GM12878 (cell line): ENCODE results near the gene SPTBN1. TPM values are rescaled to one million over a fixed set of nuclear protein-coding genes. Genes with fewer than 3 reads are reported as not detected.
A peak's percentile ranks its signal among the peaks of the same experiment; 100 is the strongest.

Experiments used
- ATAC-seq: fragments of 200-7000 bp; cut with Tn5 transposase; 3 replicates; pipeline ENCODE4 v1.9.1; 2020; ENCODE audit warnings: mild to moderate bottlenecking, moderate library complexity
- BruUV-seq: library from RNA; stranded (reverse); fragments of 400-500 nt; replicated peaks from 2 replicates; lab custom pipeline; 2021; lab: Mats Ljungman, UMichigan
- CTCF ChIA-PET: fragments of 300-600 bp; sonication (Branson Sonifier 250); formaldehyde crosslinking; extraction: SDS; loops from one replicate; lab custom pipeline; 2021; ENCODE audit warnings: inconsistent platforms; lab: Yijun Ruan, JAX
- POLR2A ChIA-PET: fragments of 350-600 bp; formaldehyde crosslinking; extraction: SDS; loops from one replicate; lab custom pipeline; 2021; ENCODE audit warnings: inconsistent platforms; lab: Charles Lee
- RAD21 ChIA-PET: fragments of 300-600 bp; sonication (Branson Sonifier 250); formaldehyde crosslinking; loops from one replicate; lab custom pipeline; 2023; ENCODE audit warnings: antibody characterized with exemption; ENCODE audit not compliant: unreplicated experiment; lab: Charles Lee
- SMC1A ChIA-PET: fragments of 300-600 bp; sonication (Branson Sonifier 250); formaldehyde crosslinking; loops from one replicate; lab custom pipeline; 2023; ENCODE audit not compliant: unreplicated experiment, uncharacterized antibody; lab: Charles Lee
- DNase-seq: peaks from one replicate; pipeline ENCODE4 v3.0.0-alpha.2; 2011; ENCODE audit warnings: low read depth, low spot score
- FAIRE-seq: peaks from 3 replicates; lab custom pipeline; 2011; peaks lifted over from hg19 to GRCh38; lab: Jason Lieb, UNC
- H2AFZ ChIP-seq: 2 replicates; pipeline ENCODE4 v1.6.0; 2011; ENCODE audit warnings: low read depth, low read length, control low read depth; ENCODE audit not compliant: control insufficient read depth
- H3K27ac ChIP-seq: 2 replicates; pipeline ENCODE4 v1.5.1; 2011; ENCODE audit warnings: control low read depth; ENCODE audit not compliant: control insufficient read depth, insufficient read depth
- H3K27me3 ChIP-seq, 2 experiments: replicated peaks in 1 of 2; 2 replicates each; pipeline versions ENCODE4 v1.6.0 to v1.6.1; 2011; ENCODE audit warnings: low read length in 1 of 2; ENCODE audit not compliant: control insufficient read depth in 2 of 2, insufficient read depth in 2 of 2
- H3K36me3 ChIP-seq, 2 experiments: 2 replicates each; pipeline ENCODE4 v1.5.1; 2011; ENCODE audit warnings: low read length in 1 of 2; ENCODE audit not compliant: control insufficient read depth in 2 of 2, insufficient read depth in 2 of 2
- H3K4me1 ChIP-seq: 2 replicates; pipeline ENCODE4 v1.6.1; 2011; ENCODE audit warnings: mild to moderate bottlenecking, low read length, moderate library complexity, mixed read lengths; ENCODE audit not compliant: control insufficient read depth, insufficient read depth
- H3K4me2 ChIP-seq: 2 replicates; pipeline ENCODE4 v1.6.0; 2011; ENCODE audit warnings: control low read depth; ENCODE audit not compliant: control insufficient read depth, insufficient read depth
- H3K4me3 ChIP-seq: fragments of 200-600 bp; sonication (generic); 2 replicates; pipeline ENCODE4 v1.5.1; 2016
- H3K79me2 ChIP-seq: 2 replicates; pipeline ENCODE4 v1.6.0; 2011; ENCODE audit warnings: low read length; ENCODE audit not compliant: control insufficient read depth, insufficient read depth
- H3K9ac ChIP-seq: 2 replicates; pipeline ENCODE4 v1.8.0; 2011; ENCODE audit warnings: low read length, control low read depth, mixed read lengths; ENCODE audit not compliant: control insufficient read depth, insufficient read depth
- H3K9me3 ChIP-seq: replicated peaks from 3 replicates; pipeline ENCODE4 v1.5.1; 2011; ENCODE audit warnings: mild to moderate bottlenecking, low read length; ENCODE audit not compliant: control insufficient read depth, insufficient read depth
- H4K20me1 ChIP-seq: 2 replicates; pipeline ENCODE4 v1.6.0; 2011; ENCODE audit not compliant: control insufficient read depth, insufficient read depth
- CEBPB ChIP-seq, 2 experiments: fragments of 150-350 bp in 1 of 2; IDR thresholded peaks; 2 replicates each; pipeline ENCODE4 v1.6.1; 2012 to 2014; ENCODE audit warnings: low read depth in 2 of 2, low read length in 2 of 2, borderline replicate concordance in 1 of 2, inconsistent platforms in 1 of 2
- CREB1 ChIP-seq: IDR thresholded peaks from 2 replicates; pipeline ENCODE4 v1.6.1; 2012; ENCODE audit warnings: low read depth, mild to moderate bottlenecking, inconsistent platforms
- CREM ChIP-seq: IDR thresholded peaks from 2 replicates; pipeline ENCODE4 v1.6.1; 2014; ENCODE audit warnings: antibody characterized with exemption, low read depth
- FOXM1 ChIP-seq: IDR thresholded peaks from 2 replicates; pipeline ENCODE4 v1.6.1; 2012; ENCODE audit warnings: low read depth, mild to moderate bottlenecking, inconsistent platforms, low read length, moderate library complexity
- GABPA ChIP-seq: IDR thresholded peaks from 2 replicates; pipeline ENCODE4 v1.6.1; 2014; ENCODE audit warnings: antibody characterized with exemption, low read depth, mild to moderate bottlenecking, inconsistent platforms
- NFIC ChIP-seq: IDR thresholded peaks from 2 replicates; pipeline ENCODE4 v1.6.1; 2012; ENCODE audit warnings: low read depth, mild to moderate bottlenecking, inconsistent platforms, low read length, moderate library complexity
- PRDM15 ChIP-seq: fragments of 450-650 bp; formaldehyde crosslinking; IDR thresholded peaks from 2 replicates; pipeline ENCODE4 v1.4.0; 2020; ENCODE audit warnings: mild to moderate bottlenecking, moderate library complexity
- RAD51 ChIP-seq: fragments of 450-650 bp; IDR thresholded peaks from 2 replicates; pipeline ENCODE4 v1.6.1; 2016; ENCODE audit warnings: moderate library complexity, mild to moderate bottlenecking, inconsistent platforms
- SIX5 ChIP-seq: IDR thresholded peaks from 2 replicates; pipeline ENCODE4 v1.6.1; 2011; ENCODE audit warnings: mild to moderate bottlenecking, low read depth, low read length, moderate library complexity; ENCODE audit not compliant: severe bottlenecking
- SREBF1 ChIP-seq: IDR thresholded peaks from 2 replicates; pipeline ENCODE4 v1.6.1; 2012; ENCODE audit warnings: mild to moderate bottlenecking, low read length
- STAT3 ChIP-seq: IDR thresholded peaks from 2 replicates; pipeline ENCODE4 v1.6.1; 2011; ENCODE audit warnings: low read depth, low read length, improper control_type of control experiment
- TCF3 ChIP-seq: IDR thresholded peaks from 2 replicates; pipeline ENCODE4 v1.6.1; 2012; ENCODE audit warnings: low read depth, mild to moderate bottlenecking, low read length, borderline replicate concordance; ENCODE audit not compliant: insufficient read depth
- ZNF592 ChIP-seq: fragments of 450-650 bp; IDR thresholded peaks from 2 replicates; pipeline ENCODE4 v1.6.1; 2017; ENCODE audit warnings: mild to moderate bottlenecking, moderate library complexity
- WGBS: methylation state at CpG from one replicate; pipeline ENCODE4 v1.1.6; 2016; ENCODE audit warnings: low lambda C conversion rate; ENCODE audit not compliant: insufficient replicate concordance, insufficient coverage; ENCODE audit errors: missing lambda C conversion rate; 5-methylcytosine and 5-hydroxymethylcytosine counted together
- in situ Hi-C: fragments of 300-500 bp; cut with MboI; formaldehyde crosslinking; loops from 9 replicates; pipeline ENCODE4 v1.14.3; 2018; ENCODE audit warnings: mixed read lengths
- intact Hi-C: fragments of 100-400 bp; cut with micrococcal nuclease; formaldehyde crosslinking; loops from one replicate; pipeline ENCODE4 v1.14.2; 2022; ENCODE audit not compliant: unreplicated experiment
- polyA plus RNA-seq, 11 experiments: library from polyadenylated mRNA; depleted of rRNA in 4 of 11; unstranded in 6 of 11; stranded (reverse) in 5 of 11; fragments of >200 nt; fragmentation: Nextera tagmentation in 4 of 11; fragmentation: Illumina TruSeq in 1 of 11; extraction: Ambion mirVana in 4 of 11; extraction: Trizol in 1 of 11; gene quantifications; 1 replicate in 1 of 11; 2 replicates in 10 of 11; pipeline versions ENCODE4 v1.2.1 to v1.2.3, GENCODE V29; 2011 to 2016; ENCODE audit warnings: inconsistent platforms in 2 of 11, missing spikeins in 2 of 11, low read depth in 1 of 11
- total RNA-seq, 4 experiments: library from RNA; depleted of rRNA in 3 of 4; stranded (reverse); fragments of >200 nt in 3 of 4; fragmentation: Illumina TruSeq in 1 of 4; extraction: Trizol in 1 of 4; gene quantifications; 2 replicates each; pipeline versions ENCODE4 v1.2.1 to v1.2.3, GENCODE V29; 2013 to 2021
- TF ChIP-seq, protein P1 (sequence below): IDR thresholded peaks from 2 replicates; pipeline ENCODE4 v1.6.1; 2012; ENCODE audit warnings: low read length, inconsistent platforms

The SPTBN1 gene
- total and polyA plus RNA-seq, 10 of the 15 experiments (the other 5 are each of a cell fraction or from before 2014, with no cell fraction given) = 20.6 to 154 (median 76.7) TPM

DNA sequence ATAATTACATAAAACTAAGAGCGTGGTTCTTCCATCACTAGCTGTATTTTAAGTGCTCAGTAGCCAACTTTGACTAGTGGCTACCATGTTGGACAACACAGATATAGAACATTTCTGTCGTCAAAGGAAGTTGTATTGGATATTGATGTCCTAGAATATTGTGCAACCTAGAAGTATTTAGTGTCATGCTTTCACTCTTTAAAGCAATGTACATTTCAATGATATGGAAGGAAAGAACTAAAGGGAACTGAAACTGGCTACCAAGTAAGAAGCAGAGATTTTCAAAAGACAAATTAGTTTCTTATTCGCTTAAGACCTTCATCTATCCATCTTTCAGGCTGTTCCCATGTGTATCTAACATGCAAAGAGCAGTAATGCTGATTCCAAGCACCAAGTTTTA lies 182.0 kb downstream of the SPTBN1 start:
- SMC1A ChIA-PET = interaction anchor here (0.9 to 2.5 kb wide), 8 partner anchors 8 to 531 kb away, joined by 3 to 10 read pairs (median 4); no protein-coding TSS in a partner anchor
- H4K20me1 ChIP-seq = no peaks in the 10 kb centered on the region
- DNase-seq (peak; percentile 55), ATAC-seq (peak; percentile 34), FAIRE-seq (peak; percentile 84)
- RAD21 ChIA-PET = interaction anchor here (1.1 to 3.4 kb wide), 4 partner anchors 27 to 75 kb away, joined by 4 to 10 read pairs (median 5); no protein-coding TSS in a partner anchor
- H3K4me1 ChIP-seq = peaks cover 57% of the 10 kb centered on the region
- in situ Hi-C loops = no loop called here
- BruUV-seq = no TSS peak
- peak overlapping the region; percentile 27 for H3K27ac ChIP-seq
- H2AFZ ChIP-seq = no peak overlapping the region
- intact Hi-C loops = loop anchor here (10.0 kb wide), 1 partner anchor 533 kb away; no protein-coding TSS in a partner anchor
- 44% methylated on average over 3 of the region's 3 CpGs for WGBS
- no peak overlapping the region for H3K4me2 ChIP-seq
- no peaks in the 10 kb centered on the region for H3K27me3 ChIP-seq
- no peak overlapping the region for H3K4me3 ChIP-seq
- POLR2A ChIA-PET = interaction anchor here (1.0 to 1.5 kb wide), 4 partner anchors 19 to 76 kb away, joined by 3 to 14 read pairs (median 4); no protein-coding TSS in a partner anchor
- H3K36me3 ChIP-seq = peaks cover 23 to 45% of the 10 kb centered on the region in 2 experiments
- H3K9ac ChIP-seq = no peak overlapping the region
- CTCF ChIA-PET = interaction anchor here (1.6 kb wide), 2 partner anchors 27 to 61 kb away, joined by 3 to 6 read pairs; no protein-coding TSS in a partner anchor
- no peaks in the 10 kb centered on the region for H3K9me3 ChIP-seq
- H3K79me2 ChIP-seq = peaks cover 35% of the 10 kb centered on the region
- TF ChIP-seq PRDM15 = no peak
- no peak for TF ChIP-seq ZNF592
- TF ChIP-seq NFIC = peak; percentile 64; the same call in 1 of the 2 replicates
- TF ChIP-seq, protein P1, sequence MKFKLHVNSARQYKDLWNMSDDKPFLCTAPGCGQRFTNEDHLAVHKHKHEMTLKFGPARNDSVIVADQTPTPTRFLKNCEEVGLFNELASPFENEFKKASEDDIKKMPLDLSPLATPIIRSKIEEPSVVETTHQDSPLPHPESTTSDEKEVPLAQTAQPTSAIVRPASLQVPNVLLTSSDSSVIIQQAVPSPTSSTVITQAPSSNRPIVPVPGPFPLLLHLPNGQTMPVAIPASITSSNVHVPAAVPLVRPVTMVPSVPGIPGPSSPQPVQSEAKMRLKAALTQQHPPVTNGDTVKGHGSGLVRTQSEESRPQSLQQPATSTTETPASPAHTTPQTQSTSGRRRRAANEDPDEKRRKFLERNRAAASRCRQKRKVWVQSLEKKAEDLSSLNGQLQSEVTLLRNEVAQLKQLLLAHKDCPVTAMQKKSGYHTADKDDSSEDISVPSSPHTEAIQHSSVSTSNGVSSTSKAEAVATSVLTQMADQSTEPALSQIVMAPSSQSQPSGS = peak; percentile 55; the same call in 1 of the 2 replicates
- TF ChIP-seq STAT3 = no peak
- no peak for TF ChIP-seq SREBF1
- TF ChIP-seq CEBPB (IDR thresholded peaks at IDR 0.05; ENCODE audit: borderline replicate concordance in 1 of 2, low read depth in 2 of 2, low read length in 2 of 2) = peak; percentile 42 to 80; a peak in 1 of 4 replicates
- TF ChIP-seq GABPA = 0 out of 2 replicates have a peak, but pooled peaks have one; percentile 27
- peak; percentile 51; the same call in 1 of the 2 replicates for TF ChIP-seq CREM
- TF ChIP-seq TCF3 = no peak
- peak; percentile 84 for TF ChIP-seq CREB1
- TF ChIP-seq FOXM1 = 0 out of 2 replicates have a peak, but pooled peaks have one; percentile 23
- TF ChIP-seq RAD51 = no peak
- no peak for TF ChIP-seq SIX5
